Endometrial microvascular endothelial cells (primary cell): Measurements from ENCODE around the gene KCTD17. TPM values are rescaled to one million over a fixed set of nuclear protein-coding genes. Genes with fewer than 3 reads are reported as not detected.

Source experiments
- in situ Hi-C: cut with HindIII; loops from 2 replicates; pipeline ENCODE4 v1.10.0; 2017; ENCODE audit warnings: low sequenced_read_pairs, low pct_unique_long_range_greater_than_20kb; ENCODE audit errors: inconsistent ontology term
- total RNA-seq: library from RNA; depleted of rRNA; stranded (reverse); fragments of >200 nt; gene quantifications from one replicate; pipeline ENCODE4 v1.2.3, GENCODE V29; 2015; ENCODE audit errors: inconsistent ontology term

The KCTD17 gene
- 50.5 TPM for total RNA-seq

GRCh38 chr22:37051391-37052385, at the start of gene KCTD17:
Gene KCTD17 (plus strand): TSS chr22:37051742. CDS start chr22:37051761, 19 bp downstream.
- in situ Hi-C loops, result no loop called here

GRCh38 chr22:37001826-37002225, 49.7 kb upstream of the KCTD17 start:
- in situ Hi-C loops, result no loop called here

GRCh38 chr22:37002633-37003032, 48.9 kb upstream of the KCTD17 start:
- in situ Hi-C loops, result no loop called here

DNA sequence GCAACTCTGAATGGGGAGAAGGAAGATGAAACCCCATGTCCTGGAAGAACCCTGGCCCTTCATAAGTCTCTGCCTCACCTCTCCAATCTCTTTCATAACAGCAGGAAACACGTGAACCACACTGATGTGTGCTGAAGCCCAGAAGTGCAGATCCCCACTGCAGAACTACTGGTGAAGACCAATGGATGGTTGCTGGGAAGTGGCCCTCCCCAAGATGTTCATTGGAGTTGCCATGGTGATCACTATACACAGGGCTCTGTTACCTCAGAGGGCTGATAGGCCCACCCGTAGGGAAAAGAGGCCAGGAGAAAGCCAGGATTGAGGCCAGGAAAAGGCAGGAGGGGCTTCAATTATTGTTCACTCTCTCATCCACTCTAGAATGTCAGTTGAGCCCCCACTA, 43.9 kb upstream of the KCTD17 start:
- in situ Hi-C loops, result no loop called here

DNA sequence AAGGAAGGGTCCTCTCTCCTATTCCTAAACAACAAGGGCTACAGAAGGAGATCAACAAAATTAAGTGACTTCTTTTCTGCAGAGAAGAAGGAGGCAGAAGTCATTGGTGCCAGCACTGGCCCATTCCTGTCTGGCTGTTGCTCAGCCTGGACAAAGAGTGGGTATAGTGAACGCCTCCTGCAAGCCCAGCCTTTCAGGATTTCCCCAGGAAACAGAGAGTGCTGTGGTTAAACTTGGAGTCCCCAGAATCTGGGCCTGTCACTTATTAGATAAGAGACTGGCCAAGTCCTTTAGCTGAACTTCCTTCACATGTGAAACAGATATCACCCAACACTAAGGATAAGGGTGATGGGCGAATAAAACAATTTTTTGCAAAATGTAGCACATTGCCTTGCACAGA, 43.2 kb upstream of the KCTD17 start:
- in situ Hi-C loops, result no loop called here

GRCh38 chr22:37009490-37009889, 42.1 kb upstream of the KCTD17 start:
- in situ Hi-C loops, result no loop called here

- in situ Hi-C loops, result no loop called here
These were observed 41.4 kb upstream of the KCTD17 start for GRCh38 chr22:37010174-37010573.

- in situ Hi-C loops, result no loop called here
These were observed 40.6 kb upstream of the KCTD17 start for GRCh38 chr22:37010976-37011375.

DNA sequence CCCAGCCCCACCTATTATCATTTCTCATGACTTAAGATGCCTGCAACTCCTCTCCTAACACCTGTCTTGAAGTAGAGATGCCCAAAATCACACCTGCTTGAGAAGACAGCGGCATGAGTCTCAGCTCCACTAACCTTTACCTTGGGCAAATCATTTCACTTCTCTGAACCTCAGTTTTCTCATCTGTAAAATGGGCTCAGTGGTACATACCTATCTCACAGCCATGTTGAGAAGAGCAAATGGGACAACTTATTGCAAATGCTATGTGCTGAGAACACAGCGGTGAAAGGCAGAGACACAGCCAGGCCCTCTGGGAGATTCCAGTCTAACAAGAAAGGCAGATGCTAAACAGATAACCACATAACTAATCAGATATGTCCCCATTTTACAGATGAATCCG, 40.1 kb upstream of the KCTD17 start:
- in situ Hi-C loops, result no loop called here

GRCh38 chr22:37012262-37012904, 39.2 kb upstream of the KCTD17 start:
- in situ Hi-C loops, result no loop called here

DNA sequence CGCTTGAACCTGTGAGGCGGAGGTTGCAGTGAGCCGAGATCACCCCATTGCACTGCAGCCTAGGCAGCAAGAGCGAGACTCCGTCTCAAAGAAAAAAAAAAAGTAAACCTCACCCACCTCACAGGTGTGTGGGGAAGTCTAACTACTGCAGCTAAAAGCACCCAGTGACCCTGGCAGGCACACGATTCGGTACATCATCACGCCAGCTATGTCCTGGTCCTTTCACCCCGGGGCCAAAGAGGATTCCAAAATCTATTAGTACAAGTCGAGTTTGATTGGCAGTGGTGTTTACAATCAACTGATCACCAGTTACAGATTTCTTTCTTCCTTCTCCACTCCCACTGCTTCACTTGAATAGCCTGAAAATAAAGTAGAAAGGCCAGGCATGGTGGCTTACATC, 38.6 kb upstream of the KCTD17 start:
- in situ Hi-C loops, result no loop called here

GRCh38 chr22:37014415-37014806, 37.1 kb upstream of the KCTD17 start:
- in situ Hi-C loops, result no loop called here

DNA sequence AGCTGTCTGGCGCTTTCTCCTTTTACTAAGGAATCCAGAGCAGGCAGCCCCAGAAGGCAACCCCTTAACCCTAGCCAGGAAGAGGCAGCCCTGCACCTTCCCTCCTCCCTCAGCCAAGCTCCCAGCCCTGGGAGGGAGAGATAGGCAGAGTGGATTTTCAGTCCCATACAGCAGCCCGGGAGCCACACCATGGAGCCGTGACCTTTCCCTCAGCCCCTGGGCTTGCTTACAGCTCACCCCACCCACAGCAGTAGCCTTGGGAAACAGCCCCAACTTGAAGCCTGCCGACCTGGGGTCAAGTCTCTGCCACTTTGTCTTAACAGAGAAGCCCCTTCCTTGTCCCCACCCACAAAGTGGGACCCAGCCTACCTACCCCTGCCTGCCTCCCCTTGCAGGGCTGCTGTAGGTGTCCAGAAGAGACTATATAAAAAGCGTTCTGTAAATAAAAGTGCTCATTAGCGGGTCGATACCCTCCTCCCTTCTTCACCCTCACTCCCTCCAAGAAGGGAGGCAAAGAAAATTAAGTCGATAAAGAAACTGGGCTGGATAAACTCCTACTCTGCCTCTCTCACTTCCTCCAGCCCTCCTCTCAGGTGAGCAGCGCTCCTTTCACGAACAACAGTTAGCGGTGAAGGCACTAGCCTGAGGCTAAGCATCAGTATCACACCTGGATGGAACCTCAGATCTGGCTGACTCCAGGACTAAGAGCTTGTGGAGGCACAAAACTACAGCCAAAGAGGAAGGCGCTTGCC, 36.5 kb upstream of the KCTD17 start:
- in situ Hi-C loops, result no loop called here

DNA sequence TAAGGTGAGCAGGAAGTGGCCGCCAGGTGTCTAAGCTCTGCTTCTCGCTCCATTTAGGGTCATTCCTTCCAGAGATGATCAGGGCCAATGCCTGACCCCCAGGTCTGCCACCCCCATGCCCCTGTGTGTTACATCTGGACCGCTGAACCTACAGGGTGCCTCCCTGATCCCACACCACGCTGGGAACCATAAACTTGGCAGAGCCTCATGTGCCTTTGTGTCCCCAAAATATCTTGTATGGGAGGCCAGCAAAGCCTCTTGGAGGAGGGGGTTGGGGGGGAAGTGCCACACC, 36.0 kb upstream of the KCTD17 start:
- in situ Hi-C loops, result no loop called here

GRCh38 chr22:37016134-37016910, 35.2 kb upstream of the KCTD17 start:
- in situ Hi-C loops, result no loop called here

GRCh38 chr22:37017356-37017755, 34.2 kb upstream of the KCTD17 start:
- in situ Hi-C loops, result no loop called here

GRCh38 chr22:37018086-37018814, 33.3 kb upstream of the KCTD17 start:
- in situ Hi-C loops, result no loop called here

DNA sequence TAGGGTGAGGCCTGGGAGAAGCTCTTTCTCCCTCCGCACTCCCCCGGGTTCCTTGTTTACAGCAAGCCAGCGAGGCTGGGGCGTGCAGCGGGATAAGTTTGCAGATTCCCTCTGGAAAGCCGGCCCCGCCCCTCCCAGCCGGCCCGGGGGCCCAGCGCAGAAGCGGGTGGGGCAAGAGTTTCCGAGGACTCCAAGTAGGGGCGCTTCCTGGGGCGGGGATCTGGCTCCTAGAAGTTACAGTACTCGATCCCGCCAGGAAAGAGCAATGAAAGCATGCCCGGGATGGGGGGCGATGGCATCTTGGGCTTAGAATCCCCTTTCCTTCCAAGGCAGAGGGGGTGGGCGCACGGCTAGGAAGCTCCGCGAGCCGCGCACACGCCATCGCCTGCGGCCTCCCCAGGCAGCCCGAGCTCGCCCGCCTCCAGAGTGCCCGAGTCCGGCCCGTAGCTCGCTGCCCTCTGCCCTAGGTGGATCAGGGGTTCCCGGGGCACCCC, 32.7 kb upstream of the KCTD17 start:
- in situ Hi-C loops, result no loop called here
